ENCODE data around the gene AMOT. TPM values are rescaled to one million over a fixed set of nuclear protein-coding genes. Genes with fewer than 3 reads are reported as not detected.
A peak's percentile ranks its signal among the peaks of the same experiment; 100 is the strongest.

The AMOT gene
- total RNA-seq, 4 donors from 2014 or later = 2.5 to 9.3 (median 7.1) TPM

DNA sequence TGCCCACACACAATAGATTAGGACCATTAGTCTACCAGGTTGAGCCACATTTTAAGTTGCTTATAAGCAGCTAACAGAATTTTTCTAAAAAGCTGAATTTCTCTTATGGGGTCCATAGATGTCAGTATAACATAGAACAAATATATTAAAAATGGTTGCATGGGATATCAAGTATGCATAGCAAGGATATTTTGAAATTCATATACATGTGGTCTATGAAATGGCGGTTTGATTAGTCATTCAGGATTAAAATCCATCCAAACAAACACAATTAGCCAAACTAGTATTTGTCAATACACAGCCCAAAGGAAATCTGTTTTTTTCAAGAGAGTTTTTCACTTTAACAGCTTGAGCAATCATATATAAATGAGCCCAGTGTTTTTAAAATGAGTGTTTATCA is 33.5 kb upstream of the AMOT start:
- Histone ChIP-seq H3K4me1 (no peaks in the 10 kb centered on the region), H3K27ac (no peak overlapping the region), H3K36me3 (no peaks in the 10 kb centered on the region), H3K4me3 (no peak overlapping the region), H3K27me3 (no peaks in the 10 kb centered on the region), H3K9me3 (no peaks in the 10 kb centered on the region)
- WGBS, 2 donors = 7 to 41% methylated on average over 1 of the region's 1 CpG
- TF ChIP-seq CTCF (IDR thresholded peaks at IDR 0.05) (no peak), POLR2A (IDR thresholded peaks at IDR 0.05) (no peak)
- intact Hi-C loops (cut with DNase I) = no loop called here
- DNase-seq = no peak

GRCh38 chrX:112868586-112868985 is 28.0 kb upstream of the AMOT start:
- WGBS, 2 donors = 87% methylated on average over 3 of the region's 3 CpGs
- DNase-seq = no peak
- Histone ChIP-seq H3K4me1 (no peaks in the 10 kb centered on the region), H3K4me3 (no peak overlapping the region), H3K36me3 (no peaks in the 10 kb centered on the region), H3K27ac (no peak overlapping the region), H3K27me3 (no peaks in the 10 kb centered on the region), H3K9me3 (no peaks in the 10 kb centered on the region)
- intact Hi-C loops (cut with DNase I) = no loop called here
- TF ChIP-seq CTCF (IDR thresholded peaks at IDR 0.05) (no peak), POLR2A (IDR thresholded peaks at IDR 0.05) (no peak)

DNA sequence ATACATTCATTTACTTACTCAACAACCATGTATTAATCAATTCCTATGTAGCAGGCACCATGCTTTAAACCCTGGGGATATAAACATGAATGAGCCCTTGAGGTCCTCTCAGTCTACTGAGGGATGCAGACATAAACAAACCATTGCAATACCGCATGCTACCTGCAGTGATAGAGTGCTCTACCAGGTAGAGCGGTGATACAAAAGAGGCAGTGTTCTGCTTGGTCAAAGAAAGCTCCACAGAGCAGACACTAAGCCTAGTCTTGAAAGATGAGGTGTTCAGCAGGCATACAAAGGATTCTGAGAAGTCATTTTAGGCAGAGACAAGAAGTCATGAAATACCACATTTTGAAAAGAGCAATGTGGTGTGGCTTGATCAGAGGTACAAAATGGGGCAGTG is 26.9 kb upstream of the AMOT start:
- no peak overlapping the region for H3K27ac ChIP-seq
- no peaks in the 10 kb centered on the region for H3K36me3 ChIP-seq
- WGBS, 2 donors = 57% methylated on average over 2 of the region's 2 CpGs; no CpG with 5 or more reads in 1 of the 2 donors
- H3K4me1 ChIP-seq = no peaks in the 10 kb centered on the region
- H3K27me3 ChIP-seq = no peaks in the 10 kb centered on the region
- TF ChIP-seq CTCF (IDR thresholded peaks at IDR 0.05) (peak in 2 of 6 experiments; percentile 9 to 19), POLR2A (IDR thresholded peaks at IDR 0.05) (no peak)
- intact Hi-C loops (cut with DNase I) = no loop called here
- H3K4me3 ChIP-seq = no peak overlapping the region
- no peaks in the 10 kb centered on the region for H3K9me3 ChIP-seq
- no peak for DNase-seq

DNA sequence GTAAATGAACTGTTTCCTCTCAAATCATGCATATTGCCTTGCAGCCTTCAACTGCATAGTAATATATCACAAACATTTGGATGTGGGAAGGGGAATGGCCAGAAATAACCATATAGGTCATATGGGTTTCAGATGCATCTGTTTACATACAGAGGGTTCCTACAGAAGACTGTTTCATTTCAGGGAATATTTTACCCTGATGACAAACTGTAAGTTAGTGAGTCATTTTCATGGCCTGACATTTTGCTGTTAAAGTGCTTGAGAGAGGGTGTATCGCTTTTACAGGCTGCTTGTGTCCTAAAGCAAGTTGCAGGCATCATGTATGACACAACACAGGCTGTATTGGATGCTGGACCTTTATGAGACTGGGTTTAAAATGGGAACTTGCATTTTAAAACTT is 25.5 kb upstream of the AMOT start:
- no peak overlapping the region for H3K27ac ChIP-seq
- no peak for DNase-seq
- no peaks in the 10 kb centered on the region for H3K27me3 ChIP-seq
- H3K9me3 ChIP-seq = no peaks in the 10 kb centered on the region
- TF ChIP-seq POLR2A (IDR thresholded peaks at IDR 0.05) (no peak), CTCF (IDR thresholded peaks at IDR 0.05) (no peak)
- no peak overlapping the region for H3K4me3 ChIP-seq
- no peaks in the 10 kb centered on the region for H3K4me1 ChIP-seq
- WGBS, 2 donors = 27% methylated on average over 1 of the region's 1 CpG; no CpG with 5 or more reads in 1 of the 2 donors
- H3K36me3 ChIP-seq = no peaks in the 10 kb centered on the region
- intact Hi-C loops (cut with DNase I) = no loop called here

DNA sequence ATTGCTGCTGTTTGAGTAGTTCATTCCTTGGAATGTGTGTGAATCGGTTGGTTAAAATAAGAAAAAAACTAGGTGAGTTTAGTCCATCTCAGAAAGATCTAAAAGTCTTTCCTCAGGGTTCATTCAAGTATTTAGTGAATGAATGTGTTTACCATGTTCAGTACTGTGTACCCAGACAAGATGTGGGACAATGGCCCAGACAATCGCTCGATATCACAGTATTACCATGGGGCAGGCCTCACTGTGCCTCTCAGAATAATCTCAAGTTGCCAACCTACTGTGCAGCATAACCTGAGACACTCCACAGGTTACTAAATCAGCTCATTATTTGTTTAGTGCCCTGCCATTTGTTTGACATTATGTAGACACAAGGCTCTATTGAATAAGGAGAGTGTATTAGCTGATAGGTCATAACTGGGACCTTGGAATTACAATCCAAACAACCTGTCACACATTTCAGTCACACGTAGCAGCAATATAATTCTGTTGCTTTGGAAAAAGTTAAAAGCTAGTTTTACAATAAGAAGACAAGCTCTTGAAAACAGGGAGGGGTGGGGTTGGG is 24.9 kb upstream of the AMOT start:
- no peaks in the 10 kb centered on the region for H3K36me3 ChIP-seq
- H3K4me1 ChIP-seq = no peaks in the 10 kb centered on the region
- H3K4me3 ChIP-seq = no peak overlapping the region
- no peaks in the 10 kb centered on the region for H3K9me3 ChIP-seq
- no peak overlapping the region for H3K27ac ChIP-seq
- no peak for TF ChIP-seq POLR2A (IDR thresholded peaks at IDR 0.05)
- no peak for TF ChIP-seq CTCF (IDR thresholded peaks at IDR 0.05)
- H3K27me3 ChIP-seq = no peaks in the 10 kb centered on the region
- 58 to 64% methylated on average over 3 to 4 of the region's 4 CpGs for WGBS, 2 donors
- intact Hi-C loops (cut with DNase I) = no loop called here
- DNase-seq = no peak
